H9 (cell line): ENCODE data around the gene PARD3. TPM values are rescaled to one million over a fixed set of nuclear protein-coding genes. Genes with fewer than 3 reads are reported as not detected.

Experiments used
- DNase-seq: peaks from one replicate; pipeline ENCODE4 v3.0.0-alpha.2; 2017
- H2AFZ ChIP-seq: one replicate; pipeline ENCODE4 v1.6.1; 2013; ENCODE audit warnings: mild to moderate bottlenecking, low read length, control low read depth, moderate library complexity
- H2AK5ac ChIP-seq: 2 replicates; pipeline ENCODE4 v1.6.1; 2013; ENCODE audit warnings: low read length, control low read depth, mixed read lengths; ENCODE audit not compliant: insufficient read length
- H2BK120ac ChIP-seq: one replicate; pipeline ENCODE4 v1.6.1; 2013; ENCODE audit warnings: low read depth, mild to moderate bottlenecking, low read length, control low read depth, inconsistent platforms; ENCODE audit not compliant: poor library complexity, severe bottlenecking
- H2BK12ac ChIP-seq: 2 replicates; pipeline ENCODE4 v1.6.1; 2013; ENCODE audit warnings: low read length, control low read depth, mixed read lengths, low read depth; ENCODE audit not compliant: insufficient read length
- H2BK15ac ChIP-seq: 2 replicates; pipeline ENCODE4 v1.6.1; 2013; ENCODE audit warnings: low read depth, low read length, control low read depth
- H2BK20ac ChIP-seq: one replicate; pipeline ENCODE4 v1.6.1; 2013; ENCODE audit warnings: low read depth, mild to moderate bottlenecking, low read length, control low read depth, inconsistent platforms; ENCODE audit not compliant: poor library complexity, severe bottlenecking
- H2BK5ac ChIP-seq: 2 replicates; pipeline ENCODE4 v1.6.1; 2013; ENCODE audit warnings: low read length, control low read depth, mixed read lengths; ENCODE audit not compliant: insufficient read length
- H3K14ac ChIP-seq: 2 replicates; pipeline ENCODE4 v1.6.1; 2013; ENCODE audit warnings: low read length, control low read depth; ENCODE audit not compliant: insufficient read depth
- H3K18ac ChIP-seq: 2 replicates; pipeline ENCODE4 v1.6.1; 2013; ENCODE audit warnings: low read depth, mild to moderate bottlenecking, mixed read lengths, low read length, control low read depth; ENCODE audit not compliant: insufficient read length
- H3K23ac ChIP-seq: 2 replicates; pipeline ENCODE4 v1.6.1; 2013; ENCODE audit warnings: low read length, control low read depth, mixed read lengths, low read depth; ENCODE audit not compliant: insufficient read length
- H3K23me2 ChIP-seq: 2 replicates; pipeline ENCODE4 v1.6.1; 2013; ENCODE audit warnings: low read depth, mild to moderate bottlenecking, mixed read lengths, low read length, control low read depth; ENCODE audit not compliant: insufficient read length, poor library complexity, severe bottlenecking
- H3K27ac ChIP-seq: 2 replicates; pipeline ENCODE4 v1.5.1; 2013; ENCODE audit warnings: low read length, control low read depth, mixed read lengths, low read depth; ENCODE audit not compliant: insufficient read length
- H3K27me3 ChIP-seq: 2 replicates; pipeline ENCODE4 v1.6.1; 2013; ENCODE audit warnings: low read length, control low read depth, inconsistent platforms; ENCODE audit not compliant: insufficient read depth
- H3K4ac ChIP-seq: 2 replicates; pipeline ENCODE4 v1.6.1; 2013; ENCODE audit warnings: low read depth, mild to moderate bottlenecking, control low read depth, inconsistent platforms, low read length, moderate library complexity
- H3K4me1 ChIP-seq: 2 replicates; pipeline ENCODE4 v1.6.1; 2013; ENCODE audit warnings: low read length, control low read depth, inconsistent platforms; ENCODE audit not compliant: insufficient read depth
- H3K4me2 ChIP-seq: 2 replicates; pipeline ENCODE4 v1.6.1; 2013; ENCODE audit warnings: low read length, control low read depth, mixed read lengths; ENCODE audit not compliant: insufficient read length, insufficient read depth
- H3K56ac ChIP-seq: 2 replicates; pipeline ENCODE4 v1.6.1; 2013; ENCODE audit warnings: low read depth, mild to moderate bottlenecking, mixed read lengths, low read length, control low read depth; ENCODE audit not compliant: insufficient read length
- H3K79me1 ChIP-seq: 2 replicates; pipeline ENCODE4 v1.6.1; 2013; ENCODE audit warnings: low read depth, mild to moderate bottlenecking, moderate library complexity, low read length, control low read depth, inconsistent platforms; ENCODE audit not compliant: insufficient read depth, poor library complexity, severe bottlenecking
- H3K79me2 ChIP-seq: 2 replicates; pipeline ENCODE4 v1.6.1; 2013; ENCODE audit warnings: low read length, control low read depth, inconsistent platforms; ENCODE audit not compliant: insufficient read depth
- H3K9ac ChIP-seq: 2 replicates; pipeline ENCODE4 v1.6.1; 2013; ENCODE audit warnings: low read length, control low read depth, mixed read lengths; ENCODE audit not compliant: insufficient read length; ENCODE audit errors: extremely low read depth
- H3K9me3 ChIP-seq: one replicate; pipeline ENCODE4 v1.6.1; 2013; ENCODE audit warnings: low read depth, low read length, inconsistent platforms; ENCODE audit not compliant: control insufficient read depth
- H3T11ph ChIP-seq: one replicate; pipeline ENCODE4 v1.6.1; 2013; ENCODE audit warnings: mild to moderate bottlenecking, low read length, control low read depth, inconsistent platforms
- H4K20me1 ChIP-seq: one replicate; pipeline ENCODE4 v1.6.1; 2013; ENCODE audit not compliant: control insufficient read depth, insufficient read length, insufficient read depth
- H4K5ac ChIP-seq: 2 replicates; pipeline ENCODE4 v1.6.1; 2013; ENCODE audit warnings: low read depth, mild to moderate bottlenecking, mixed read lengths, low read length, control low read depth; ENCODE audit not compliant: insufficient read length
- H4K8ac ChIP-seq: replicated peaks from 2 replicates; pipeline ENCODE4 v1.6.1; 2013; ENCODE audit warnings: low read length, control low read depth, mixed read lengths, low read depth; ENCODE audit not compliant: insufficient read length
- H4K91ac ChIP-seq: 2 replicates; pipeline ENCODE4 v1.6.1; 2013; ENCODE audit warnings: low read depth, mild to moderate bottlenecking, moderate library complexity, mixed read lengths, low read length, control low read depth; ENCODE audit not compliant: insufficient read length
- H3K27ac Mint-ChIP-seq, 3 experiments: 2 replicates in 2 of 3; 3 replicates in 1 of 3; pipeline ENCODE4 v1.8.0; 2020 to 2021; ENCODE audit warnings: mixed read lengths in 3 of 3, mild to moderate bottlenecking in 1 of 3, moderate library complexity in 1 of 3
- H3K27me3 Mint-ChIP-seq: 2 replicates; pipeline ENCODE4 v1.8.0; 2021; ENCODE audit warnings: low read depth, mild to moderate bottlenecking, moderate library complexity, mixed read lengths
- H3K36me3 Mint-ChIP-seq, 3 experiments: 2 replicates in 2 of 3; 3 replicates in 1 of 3; pipeline ENCODE4 v1.8.0; 2020 to 2021; ENCODE audit warnings: low read depth in 3 of 3, mixed read lengths in 3 of 3; ENCODE audit not compliant: insufficient read depth in 1 of 3
- H3K4me1 Mint-ChIP-seq, 2 experiments: 2 replicates each; pipeline ENCODE4 v1.8.0; 2020; ENCODE audit warnings: mixed read lengths in 2 of 2
- H3K4me3 Mint-ChIP-seq, 2 experiments: 2 replicates in 1 of 2; 3 replicates in 1 of 2; pipeline ENCODE4 v1.8.0; 2020 to 2021; ENCODE audit warnings: mild to moderate bottlenecking in 2 of 2, mixed read lengths in 2 of 2, moderate library complexity in 1 of 2
- H3K9me3 Mint-ChIP-seq, 2 experiments: 2 replicates in 1 of 2; 3 replicates in 1 of 2; pipeline ENCODE4 v1.8.0; 2020; ENCODE audit warnings: mild to moderate bottlenecking in 2 of 2, mixed read lengths in 2 of 2, moderate library complexity in 1 of 2
- CTCF ChIP-seq: fragments of 200-600 bp; sonication (generic); conservative IDR thresholded peaks from 3 replicates; pipeline ENCODE4 v1.8.0; 2021; ENCODE audit warnings: antibody characterized with exemption, mild to moderate bottlenecking
- WGBS: extraction: QIAGEN DNeasy Blood & Tissue Kit; methylation state at CpG from one replicate; pipeline ENCODE4 v1.1.7; 2013; ENCODE audit warnings: missing lambda C conversion rate, low lambda C conversion rate, mixed read lengths; ENCODE audit not compliant: insufficient read length; ENCODE audit errors: extremely low coverage; 5-methylcytosine and 5-hydroxymethylcytosine counted together
- total RNA-seq: library from RNA; stranded (reverse); gene quantifications from 2 replicates; pipeline ENCODE4 v1.2.1, GENCODE V29; 2021

The PARD3 gene
- total RNA-seq, 1 experiment from 2014 or later: 44.7 TPM

- H3K9me3 ChIP-seq: no peaks in the 10 kb centered on the region
- no peak overlapping the region for H3K27ac Mint-ChIP-seq
- H3K27me3 Mint-ChIP-seq: 0 out of 2 replicates have a peak, but pooled peaks cover 2% of the 10 kb centered on the region
Observed at GRCh38 chr10:34075254-34075926, 739.7 kb downstream of the PARD3 start.

More at GRCh38 chr10:34075254-34075926, 739.7 kb downstream of the PARD3 start:
- Histone ChIP-seq H3K79me2 (no peaks in the 10 kb centered on the region), H3K23me2 (no peaks in the 10 kb centered on the region), H2BK5ac (no peak overlapping the region), H3K79me1 (no peaks in the 10 kb centered on the region), H3K4me2 (no peak overlapping the region), H3K9ac (no peak overlapping the region), H3K27me3 (no peaks in the 10 kb centered on the region), H2AK5ac (no peak overlapping the region), H4K5ac (no peak overlapping the region), H2BK15ac (no peak overlapping the region), H3K23ac (no peak overlapping the region), H3K18ac (no peak overlapping the region), H3K4me1 (no peaks in the 10 kb centered on the region), H2BK20ac (no peak overlapping the region), H4K8ac (no peak overlapping the region), H3K27ac (no peak overlapping the region), H2BK120ac (no peak overlapping the region), H3K14ac (no peak overlapping the region; the same call in 1 of the 2 replicates), H4K20me1 (no peaks in the 10 kb centered on the region), H4K91ac (no peak overlapping the region), H3K56ac (no peak overlapping the region), H2BK12ac (no peak overlapping the region), H3K4ac (no peak overlapping the region), H3T11ph (no peak overlapping the region), H2AFZ (no peak overlapping the region)
- no peak overlapping the region for H3K4me3 Mint-ChIP-seq
- WGBS: no CpG with 5 or more reads among the region's 6 CpGs
- no peaks in the 10 kb centered on the region for H3K36me3 Mint-ChIP-seq
- H3K9me3 Mint-ChIP-seq: no peaks in the 10 kb centered on the region; a peak in 1 of 5 replicates
- no peak for DNase-seq
- H3K4me1 Mint-ChIP-seq: no peaks in the 10 kb centered on the region
- TF ChIP-seq CTCF: no peak
